HL-60/S4 (cell line): ENCODE results near the gene CDH4.
"Not testable (repeated sequence)": the region's sequence is repeated elsewhere in the genome, so short reads cannot be mapped to it uniquely, and the experiment has no call there.

ENCODE experiments used
- in situ Hi-C: fragments of 300-500 bp; cut with MboI; formaldehyde crosslinking; loops from 2 replicates; pipeline ENCODE4 v1.14.3; 2022; ENCODE audit warnings: low sequenced_read_pairs

CDH4 gene

DNA sequence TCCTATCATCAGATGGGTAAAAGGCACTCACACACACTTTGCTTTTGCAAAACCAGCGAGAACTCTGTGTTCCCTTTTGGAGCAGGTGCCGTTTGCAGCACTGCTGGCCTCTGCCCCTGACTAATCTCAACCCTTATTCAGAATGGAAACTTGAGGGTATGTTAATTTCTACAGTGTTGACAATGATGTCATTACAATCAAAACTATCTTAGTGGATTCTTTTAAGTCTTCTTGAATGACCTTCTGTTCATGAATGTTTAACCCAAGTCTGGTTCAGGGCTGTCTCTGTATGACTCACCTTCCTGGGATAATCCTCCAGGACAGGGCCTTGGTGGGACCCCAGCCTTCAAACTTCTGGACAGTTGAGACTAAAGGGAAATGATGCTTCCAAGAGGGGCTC is 197.9 kb downstream of the CDH4 start:
- in situ Hi-C loops: no loop called here

DNA sequence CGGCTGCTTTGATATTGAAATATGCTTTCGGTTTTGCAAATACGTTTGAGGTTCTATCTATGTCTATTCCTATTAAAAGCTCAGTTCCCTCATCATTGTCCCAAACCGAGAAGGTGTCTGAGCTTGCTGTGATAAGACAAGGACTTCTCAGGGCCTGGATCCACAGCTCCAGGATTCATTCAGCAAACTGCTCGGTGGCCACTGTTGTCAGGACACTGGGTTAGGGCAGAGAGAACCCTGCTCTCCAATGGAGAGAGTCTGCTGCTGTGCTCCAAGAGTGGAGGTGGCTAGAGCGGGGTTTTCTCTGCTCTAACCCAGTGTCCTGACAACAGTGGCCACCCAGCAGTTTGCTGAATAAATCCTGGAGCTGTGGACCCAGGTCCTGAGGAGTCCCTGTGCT is 198.5 kb downstream of the CDH4 start:
- in situ Hi-C loops: no loop called here

DNA sequence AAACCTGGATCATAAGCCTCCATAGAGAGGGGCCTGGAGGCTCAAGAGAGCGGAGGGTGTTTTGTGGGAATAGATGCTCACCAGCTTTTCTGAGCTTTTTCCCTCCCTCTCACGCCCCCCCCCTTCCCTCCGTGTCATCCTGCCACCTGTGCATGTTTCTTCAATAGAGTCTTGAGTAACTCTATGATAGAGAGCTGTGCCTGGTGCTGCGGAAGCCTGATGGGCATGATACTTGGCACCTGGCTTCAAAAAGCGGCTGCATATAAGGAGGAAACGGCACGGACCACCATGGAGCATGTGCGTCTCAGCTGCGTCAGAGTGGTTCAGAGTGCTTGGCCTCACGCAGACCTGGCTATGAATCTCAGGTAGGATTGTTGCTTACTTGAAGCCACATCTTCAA is 198.9 kb downstream of the CDH4 start:
- in situ Hi-C loops: no loop called here

DNA sequence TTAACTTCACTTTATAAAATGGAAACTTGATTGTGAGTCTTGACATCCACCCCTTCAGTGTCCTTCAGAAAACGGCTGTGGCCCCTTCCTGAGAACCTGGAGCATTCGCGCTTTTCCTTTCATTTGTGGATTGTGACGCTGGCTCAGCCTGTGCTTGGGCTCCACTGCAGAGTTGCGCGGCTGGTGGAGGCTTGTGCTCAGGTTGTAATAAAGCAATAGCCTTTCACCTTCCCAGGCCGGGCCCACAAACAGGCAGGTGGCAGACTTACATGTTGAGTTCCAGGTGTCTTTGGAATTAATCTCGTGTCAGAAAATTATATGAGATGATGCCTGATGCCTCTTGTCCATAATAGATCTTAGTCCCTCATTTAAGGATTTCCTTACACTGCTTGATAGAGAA is 199.9 kb downstream of the CDH4 start:
- in situ Hi-C loops: no loop called here

DNA sequence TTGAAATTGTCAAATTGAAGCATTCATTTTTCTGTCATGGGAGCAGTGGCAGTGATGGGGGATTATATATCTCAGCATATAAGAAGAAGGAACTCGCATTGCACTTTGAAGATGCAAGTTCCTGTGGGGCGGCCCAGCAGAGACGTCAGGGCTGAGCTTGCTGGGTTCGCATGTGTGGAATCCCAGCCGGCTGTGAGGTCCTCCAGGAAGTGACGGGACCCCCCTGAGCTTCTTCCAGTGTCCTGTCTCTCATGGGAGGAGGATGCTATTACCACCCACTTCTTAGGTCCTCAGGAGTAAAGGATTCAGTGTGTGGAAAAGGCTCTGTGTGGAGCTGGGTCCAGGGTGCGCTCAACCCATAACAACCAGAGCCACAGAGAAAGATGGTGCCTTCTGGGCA is 201.2 kb downstream of the CDH4 start:
- in situ Hi-C loops: no loop called here

DNA sequence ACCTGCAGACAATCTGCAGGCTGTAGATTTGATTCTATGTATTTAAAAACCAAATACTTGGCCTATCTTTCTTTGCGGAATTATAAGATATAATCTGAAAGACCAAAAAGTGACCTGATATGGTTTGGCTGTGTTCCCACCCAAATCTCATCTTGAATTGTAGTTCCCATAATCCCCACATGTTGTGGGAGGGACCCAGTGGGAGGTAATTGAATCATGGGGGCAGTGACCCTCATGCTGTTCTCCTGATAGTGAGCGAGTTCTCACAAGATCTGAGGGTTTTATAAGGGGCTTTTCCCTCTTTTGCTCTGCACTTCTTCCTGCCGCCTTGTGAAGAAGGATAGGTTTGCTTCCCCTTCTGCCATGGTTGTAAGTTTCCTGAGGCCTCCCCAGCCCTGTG is 201.6 kb downstream of the CDH4 start:
- in situ Hi-C loops: not testable (repeated sequence)

DNA sequence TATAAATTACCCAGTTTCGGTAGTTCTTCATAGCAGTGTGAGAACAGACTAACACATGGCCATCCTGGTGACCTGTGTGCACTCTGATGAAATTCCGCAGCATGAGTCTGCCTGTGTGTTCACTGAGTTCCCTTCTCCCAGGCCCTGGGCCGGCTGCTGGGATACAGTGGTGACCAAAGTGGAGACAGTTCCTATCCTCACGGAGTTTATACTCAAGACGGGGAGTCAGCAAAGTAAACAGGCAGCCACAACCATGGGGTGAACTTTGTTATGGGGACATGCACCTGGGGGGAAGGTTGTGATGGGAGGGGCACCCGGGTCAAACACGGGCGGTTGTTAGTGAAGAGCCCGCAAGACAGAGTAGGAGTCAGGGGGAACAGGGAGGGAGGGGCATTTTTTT is 202.0 kb downstream of the CDH4 start:
- in situ Hi-C loops: no loop called here

DNA sequence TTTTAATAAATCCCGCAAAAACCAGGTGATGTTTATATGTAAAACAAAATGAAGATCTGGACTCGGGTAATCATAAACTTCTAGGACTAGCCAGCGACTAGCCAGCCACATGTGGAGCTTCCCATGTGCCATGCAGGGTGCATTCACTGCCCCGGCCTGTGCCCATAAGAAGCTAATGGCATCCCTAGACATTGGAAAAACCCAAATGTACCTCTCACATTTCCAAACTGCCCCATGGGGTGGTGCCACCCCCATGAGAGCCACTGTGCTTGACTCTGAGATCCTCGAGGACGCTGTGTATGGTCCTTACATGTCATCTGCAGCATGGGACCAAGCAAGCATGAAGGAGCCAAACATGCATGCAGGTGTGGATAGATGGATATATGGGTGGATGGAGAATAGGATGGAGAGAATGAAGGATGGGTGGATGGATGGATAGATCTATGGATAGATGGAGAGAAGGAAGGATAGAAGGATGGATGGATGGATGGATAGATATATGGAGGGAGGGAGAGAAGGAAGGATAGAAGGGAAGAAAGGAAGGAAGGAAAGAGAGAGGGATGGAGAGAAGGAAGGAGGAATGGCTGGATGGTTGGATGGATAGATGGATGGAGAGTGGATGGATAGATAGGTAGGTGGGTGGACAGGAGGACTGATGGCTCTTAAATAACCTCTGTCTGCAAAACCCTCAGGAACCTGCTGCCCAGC is 203.6 kb downstream of the CDH4 start:
- in situ Hi-C loops: no loop called here

DNA sequence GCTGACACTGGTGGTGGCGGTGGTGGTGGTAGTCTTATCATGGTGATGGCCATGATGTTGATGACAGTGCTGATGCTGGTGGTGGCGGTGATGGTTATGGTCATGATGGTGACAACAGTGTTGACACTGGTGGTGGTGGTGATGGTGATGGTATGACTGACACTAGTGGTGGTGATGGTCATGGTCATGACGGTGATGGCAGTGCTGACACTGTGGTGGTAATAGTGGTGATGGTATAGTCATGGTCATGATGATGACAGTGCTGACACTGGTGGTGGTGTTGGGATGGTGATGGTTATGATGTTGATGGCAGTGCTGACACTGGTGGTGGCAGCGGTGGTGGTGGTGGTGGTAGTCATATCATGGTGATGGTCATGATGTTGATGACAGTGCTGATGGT is 205.7 kb downstream of the CDH4 start:
- in situ Hi-C loops: no loop called here

DNA sequence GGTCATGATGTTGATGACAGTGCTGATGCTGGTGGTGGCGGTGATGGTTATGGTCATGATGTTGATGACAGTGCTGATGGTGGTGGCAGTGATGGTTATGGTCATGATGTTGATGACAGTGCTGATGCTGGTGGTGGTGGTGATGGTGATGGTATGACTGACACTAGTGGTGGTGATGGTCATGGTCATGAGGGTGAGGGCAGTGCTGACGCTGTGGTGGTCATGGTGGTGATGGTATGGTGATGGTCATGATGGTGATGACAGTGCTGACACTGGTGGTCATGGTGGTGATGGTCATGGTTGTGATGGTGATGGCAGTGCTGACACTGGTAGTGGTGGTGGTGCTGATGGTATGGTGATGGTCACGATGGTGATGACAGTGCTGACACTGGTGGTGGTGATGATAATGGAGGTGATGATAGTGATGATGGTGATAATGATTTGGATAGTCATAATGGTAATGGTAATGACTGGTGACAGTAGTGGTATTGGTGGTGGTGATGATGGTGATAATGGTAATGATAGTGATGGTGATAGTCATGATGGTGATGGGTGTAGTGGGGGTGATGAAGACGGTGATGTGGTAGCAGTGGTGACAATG is 206.2 kb downstream of the CDH4 start:
- in situ Hi-C loops: no loop called here

DNA sequence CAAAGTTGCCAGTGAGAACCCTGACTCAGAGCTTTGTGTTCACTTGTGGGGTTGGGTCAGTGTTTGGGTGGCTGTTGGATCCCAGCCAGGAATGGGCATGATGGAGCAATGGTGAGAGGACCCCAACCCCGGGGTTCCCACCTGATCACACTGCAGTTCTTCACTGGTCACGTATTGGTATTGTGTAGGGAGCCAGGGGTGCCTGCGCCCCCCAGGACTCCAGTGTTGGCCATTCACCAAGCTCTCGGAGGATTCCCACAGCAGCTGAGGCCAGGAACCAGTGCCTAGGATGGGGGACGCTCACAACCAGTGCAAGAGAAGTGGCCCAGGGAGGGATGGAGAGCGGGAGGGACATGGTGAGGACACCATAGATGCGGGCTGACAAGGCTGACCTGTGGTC is 207.2 kb downstream of the CDH4 start:
- in situ Hi-C loops: no loop called here

DNA sequence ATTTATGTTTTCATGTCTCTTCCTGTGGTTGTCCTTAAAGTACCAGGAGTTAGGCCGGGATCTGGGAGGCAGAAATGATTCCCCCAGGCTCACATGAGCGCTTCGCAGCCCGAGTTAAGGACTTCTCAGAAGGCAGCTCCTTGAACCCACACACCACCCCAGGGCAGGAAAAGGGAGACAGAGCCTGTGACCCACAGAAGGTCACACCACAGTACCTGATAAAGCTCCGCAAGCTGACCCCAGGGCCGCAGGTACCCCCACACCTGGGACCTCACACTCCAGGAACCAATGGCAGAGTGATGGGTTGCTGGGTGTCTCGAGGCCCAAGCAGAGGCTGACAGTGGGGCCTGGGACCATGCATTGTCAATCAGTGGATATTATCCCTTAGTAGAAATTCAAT is 207.6 kb downstream of the CDH4 start:
- in situ Hi-C loops: no loop called here

DNA sequence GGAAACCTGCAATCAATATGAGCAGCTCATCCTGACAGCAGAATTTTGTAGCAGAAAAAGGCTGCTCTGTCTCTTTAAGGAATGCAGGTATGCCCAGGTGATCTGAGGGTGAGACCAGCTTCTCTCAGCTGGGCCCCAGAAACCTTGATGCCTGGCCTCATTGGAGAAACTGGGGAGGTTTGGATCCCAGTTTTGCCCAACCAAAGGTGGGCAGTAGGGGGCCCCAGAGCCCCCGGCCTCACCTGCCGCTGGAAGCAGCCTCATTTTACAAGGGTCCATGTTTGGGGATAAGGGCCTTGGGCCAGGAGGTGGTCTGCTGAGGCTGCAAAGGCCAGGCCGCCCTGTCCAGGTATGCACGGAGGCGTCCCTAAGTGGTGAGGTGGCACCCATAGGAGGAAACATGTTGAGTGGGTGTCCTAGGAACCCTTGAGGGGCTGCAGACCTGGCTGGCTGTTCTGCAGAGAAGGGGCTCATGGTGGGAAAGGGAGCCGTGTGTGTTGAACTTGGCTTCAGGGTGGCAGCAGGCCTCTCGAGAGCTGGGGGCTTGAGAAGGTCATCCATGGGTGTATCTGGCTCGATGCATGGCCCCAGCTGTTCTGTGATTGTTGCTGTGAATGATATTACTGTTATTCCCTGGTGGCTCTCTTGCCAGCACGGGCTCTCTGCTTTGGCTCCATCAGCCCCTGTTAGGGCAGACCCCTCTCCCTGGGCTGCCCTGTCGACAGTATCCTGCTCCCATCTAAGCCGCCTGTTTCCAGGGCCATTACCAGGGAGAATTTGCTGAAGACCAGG is 208.4 kb downstream of the CDH4 start:
- in situ Hi-C loops: no loop called here

DNA sequence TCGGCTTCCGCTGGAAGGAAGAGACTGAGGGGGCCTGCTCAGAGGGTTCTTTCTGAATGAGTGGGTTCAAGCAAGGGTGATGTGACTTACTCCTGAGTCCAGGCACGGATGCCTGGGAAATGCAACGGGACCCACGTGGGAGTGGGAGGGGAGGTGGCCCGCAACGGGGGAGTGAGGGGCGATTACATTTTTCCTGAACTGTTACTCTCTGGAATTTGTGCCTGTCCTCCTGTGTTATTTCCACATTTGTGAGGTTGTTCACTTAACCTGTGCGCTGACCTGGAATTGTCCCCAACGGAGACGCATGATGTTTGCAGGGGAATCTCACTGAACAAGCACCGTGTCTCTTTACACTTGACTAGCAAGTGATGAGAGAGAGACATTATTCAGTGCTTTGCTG is 209.4 kb downstream of the CDH4 start:
- in situ Hi-C loops: no loop called here

DNA sequence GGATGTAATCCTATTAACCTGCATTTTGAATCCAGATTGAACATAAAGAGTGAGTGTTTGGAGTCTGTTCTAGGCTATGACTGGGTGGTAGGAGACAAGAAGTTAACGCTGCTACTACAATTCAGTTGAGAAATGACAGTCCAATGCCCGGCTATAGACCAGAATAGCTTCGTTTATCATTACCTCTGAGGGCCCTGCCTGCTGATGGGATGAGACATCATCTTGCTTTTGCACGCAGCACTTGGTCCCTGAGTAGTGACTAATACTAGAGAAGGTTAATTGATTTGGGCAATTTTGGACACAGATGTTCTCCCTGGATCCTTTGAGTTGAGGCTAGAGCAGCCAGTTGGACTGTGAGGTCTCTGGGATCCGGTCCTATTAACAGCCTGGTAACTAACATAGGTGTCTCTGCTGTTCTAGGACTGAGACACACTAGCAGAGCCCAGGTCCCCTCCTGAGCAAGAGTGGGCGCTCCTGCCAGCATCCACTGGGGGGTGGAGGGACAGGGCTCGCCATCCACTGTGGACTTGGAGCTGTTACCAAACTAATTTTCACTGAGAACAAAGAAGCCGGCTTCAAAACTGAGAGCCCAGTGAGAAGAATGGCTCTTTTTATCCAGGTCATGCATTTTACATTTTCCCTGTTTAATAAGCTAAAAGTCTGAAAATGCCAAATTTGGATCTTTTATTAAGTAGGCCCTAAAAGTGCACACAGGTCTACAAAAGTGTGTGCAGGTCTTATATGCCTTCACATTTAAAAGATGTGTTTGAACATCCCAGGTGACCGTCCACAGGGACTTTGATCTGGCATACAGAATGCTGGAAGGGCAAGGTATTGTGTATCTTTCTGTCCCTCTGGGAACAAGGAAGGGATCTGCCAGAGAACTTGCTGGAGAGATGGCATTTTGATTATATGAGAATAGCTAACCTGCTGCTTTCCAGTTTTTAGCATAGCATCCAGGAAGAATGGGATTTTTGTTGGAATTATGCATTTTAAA is 212.5 kb downstream of the CDH4 start:
- in situ Hi-C loops: no loop called here

DNA sequence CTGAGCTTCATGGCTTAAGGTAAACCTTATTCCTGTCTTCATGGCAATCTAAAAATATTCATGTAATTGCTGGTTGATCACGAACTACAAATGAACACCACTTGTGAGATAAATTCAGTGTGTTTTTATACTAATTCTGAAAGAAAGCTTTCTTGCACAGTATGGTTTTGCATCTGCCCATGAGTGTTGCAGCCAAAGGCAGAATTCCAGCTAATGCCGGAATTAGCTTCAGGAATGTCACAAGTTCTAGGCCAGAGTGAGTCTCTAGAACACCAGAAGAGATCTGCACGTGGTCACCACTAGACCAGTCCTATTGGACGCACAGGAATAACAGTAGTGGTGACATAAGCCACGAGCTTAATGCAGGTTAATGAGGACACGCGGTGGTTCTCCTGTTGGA is 223.7 kb downstream of the CDH4 start:
- in situ Hi-C loops: no loop called here

DNA sequence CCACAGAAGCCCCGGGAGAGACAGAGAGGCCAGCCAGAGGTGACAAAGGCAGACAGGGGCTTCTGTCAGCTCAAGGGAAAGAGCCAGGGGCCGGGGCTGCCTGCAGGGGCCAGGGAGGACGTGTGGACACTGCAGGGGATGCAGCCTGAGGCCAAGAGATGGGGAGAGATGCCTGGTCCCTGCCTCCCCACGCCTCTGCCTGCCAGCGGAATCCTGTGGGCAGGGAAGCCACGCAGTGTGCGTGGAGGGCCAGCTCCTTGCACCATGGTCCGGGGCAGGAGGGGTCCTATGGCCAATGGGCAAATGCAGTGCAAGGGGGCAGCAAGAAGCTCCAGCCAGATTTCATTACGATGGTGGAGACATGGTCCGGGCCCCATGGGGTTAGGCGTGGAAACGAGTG is 224.9 kb downstream of the CDH4 start:
- in situ Hi-C loops: no loop called here

DNA sequence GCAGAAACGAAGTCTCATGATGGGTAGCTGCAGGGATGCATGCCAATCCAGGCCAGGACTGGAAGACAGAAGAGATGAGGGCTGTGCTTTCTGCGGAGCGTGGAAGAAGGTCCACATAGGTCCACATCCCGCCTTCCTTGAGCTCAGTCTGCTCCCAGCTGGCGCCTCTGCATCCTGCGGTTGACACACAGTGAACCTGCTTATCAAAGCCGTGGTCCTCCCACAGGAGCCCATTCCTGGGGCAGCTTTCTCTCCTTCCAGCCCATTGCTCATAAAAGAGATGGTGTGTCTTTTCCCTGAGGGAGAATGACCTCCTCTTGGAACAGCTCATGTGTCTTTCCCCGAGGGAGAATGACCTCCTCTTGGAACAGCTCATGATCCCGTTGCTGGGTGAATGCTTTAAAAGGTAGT is 225.4 kb downstream of the CDH4 start:
- in situ Hi-C loops: no loop called here

DNA sequence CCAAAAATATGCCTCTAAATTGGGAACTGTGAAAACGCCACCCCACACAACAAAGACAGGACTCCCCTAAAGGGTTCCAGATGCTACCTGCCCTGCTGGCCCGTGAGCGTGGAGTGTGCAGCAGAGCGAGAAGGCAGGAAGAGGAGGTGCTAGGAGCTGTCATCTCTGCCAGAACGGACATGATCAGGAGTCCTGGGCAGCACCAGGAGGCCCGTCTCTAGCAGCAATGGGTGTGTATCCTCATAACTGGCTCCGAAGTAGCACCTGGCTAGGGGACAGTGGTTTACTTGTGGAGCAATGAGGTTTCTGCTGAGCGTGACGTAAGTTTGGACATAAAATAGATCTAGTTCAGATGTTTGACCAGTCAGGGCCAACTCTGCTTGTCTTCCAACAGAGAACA is 226.0 kb downstream of the CDH4 start:
- in situ Hi-C loops: no loop called here

DNA sequence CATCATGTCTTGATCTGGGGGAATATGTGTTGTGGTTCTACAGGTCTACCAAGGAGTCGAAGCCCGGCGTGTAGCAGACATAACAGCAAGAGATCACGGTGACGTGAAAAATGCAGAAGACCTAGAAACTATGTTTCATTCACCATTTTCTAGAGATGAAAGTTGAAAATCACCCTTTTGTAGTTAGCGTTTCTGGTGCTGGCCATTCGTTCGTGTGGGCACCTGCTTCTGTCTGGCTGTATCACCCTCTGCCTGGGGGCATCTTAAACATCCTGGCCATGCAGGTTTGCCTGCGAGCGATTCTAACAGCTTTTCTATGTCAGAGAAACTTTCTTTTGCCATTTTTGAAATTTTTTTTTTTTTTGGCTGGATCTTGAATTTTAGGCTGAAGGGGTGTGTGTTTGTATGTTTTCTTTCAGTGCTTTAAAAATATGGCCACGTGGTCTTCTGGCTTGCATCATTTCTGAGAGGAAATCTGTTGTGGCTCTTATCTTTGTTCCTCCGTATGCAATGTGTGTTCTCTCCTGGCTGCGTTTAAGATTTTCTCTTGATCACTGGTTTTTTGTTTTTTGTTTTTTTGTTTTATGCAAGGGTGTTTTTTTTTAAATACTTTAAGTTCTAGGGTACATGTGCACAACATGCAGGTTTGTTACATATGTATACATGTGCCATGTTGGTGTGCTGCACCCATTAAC is 226.7 kb downstream of the CDH4 start:
- in situ Hi-C loops: no loop called here
